Left renal cortex interstitium (tissue), 4 donors: Measurements from ENCODE around the gene PRRX2. TPM values are rescaled to one million over a fixed set of nuclear protein-coding genes. Genes with fewer than 3 reads are reported as not detected.

Experiments used
- DNase-seq, 4 donors: peaks; one replicate each; pipeline ENCODE4 v3.0.0-alpha.2; 2013; ENCODE audit warnings: low read depth in 4 of 4, low spot score in 2 of 4, missing footprints in 1 of 4
- polyA plus RNA-seq, 4 donors: library from polyadenylated mRNA; unstranded; fragments of 120-200 nt; gene quantifications; one replicate each; pipeline ENCODE4 v1.2.1, GENCODE V29; 2013; ENCODE audit not compliant: insufficient read length in 4 of 4

The PRRX2 gene
- polyA plus RNA-seq, 4 donors = 0.83 to 1.5 (median 1.2) TPM

- no peak for DNase-seq
Observed at GRCh38 chr9:129698254-129698757, 32.9 kb downstream of the PRRX2 start.

- DNase-seq = no peak
Observed at GRCh38 chr9:129701054-129701453, 35.6 kb downstream of the PRRX2 start.

- DNase-seq = no peak
Observed at GRCh38 chr9:129701549-129701948, 36.1 kb downstream of the PRRX2 start.

GRCh38 chr9:129702589-129703520, 37.4 kb downstream of the PRRX2 start:
- no peak for DNase-seq

GRCh38 chr9:129703667-129704355, 38.4 kb downstream of the PRRX2 start:
- DNase-seq = no peak

- no peak for DNase-seq
Observed at GRCh38 chr9:129704807-129705206, 39.4 kb downstream of the PRRX2 start.

- no peak for DNase-seq
Observed at GRCh38 chr9:129708793-129709192, 43.3 kb downstream of the PRRX2 start.

- no peak for DNase-seq
Observed at GRCh38 chr9:129709438-129710168, 44.2 kb downstream of the PRRX2 start.

GRCh38 chr9:129710169-129710453, 44.7 kb downstream of the PRRX2 start:
- DNase-seq = no peak

- DNase-seq = no peak
Observed at GRCh38 chr9:129712634-129713401, 47.4 kb downstream of the PRRX2 start.

GRCh38 chr9:129713402-129713679, 47.9 kb downstream of the PRRX2 start:
- no peak for DNase-seq

GRCh38 chr9:129714511-129715061, 49.1 kb downstream of the PRRX2 start:
- no peak for DNase-seq

GRCh38 chr9:129716091-129716490, 50.6 kb downstream of the PRRX2 start:
- DNase-seq = no peak

- DNase-seq = no peak
Observed at GRCh38 chr9:129717991-129718390, 52.5 kb downstream of the PRRX2 start.

GRCh38 chr9:129718647-129719046, 53.2 kb downstream of the PRRX2 start:
- DNase-seq = no peak

GRCh38 chr9:129719135-129719534, 53.7 kb downstream of the PRRX2 start:
- DNase-seq = no peak

- DNase-seq = no peak
Observed at GRCh38 chr9:129720181-129720864, 54.9 kb downstream of the PRRX2 start.

GRCh38 chr9:129720865-129721545, 55.6 kb downstream of the PRRX2 start:
- DNase-seq = no peak

GRCh38 chr9:129722913-129723312, 57.5 kb downstream of the PRRX2 start:
- DNase-seq = no peak
